Measurements from ENCODE around the gene RHEBL1. TPM values are rescaled to one million over a fixed set of nuclear protein-coding genes. Genes with fewer than 3 reads are reported as not detected.
A peak's percentile ranks its signal among the peaks of the same experiment; 100 is the strongest.

The RHEBL1 gene
- total RNA-seq, 1 experiment from 2014 or later, result 2.5 TPM

DNA sequence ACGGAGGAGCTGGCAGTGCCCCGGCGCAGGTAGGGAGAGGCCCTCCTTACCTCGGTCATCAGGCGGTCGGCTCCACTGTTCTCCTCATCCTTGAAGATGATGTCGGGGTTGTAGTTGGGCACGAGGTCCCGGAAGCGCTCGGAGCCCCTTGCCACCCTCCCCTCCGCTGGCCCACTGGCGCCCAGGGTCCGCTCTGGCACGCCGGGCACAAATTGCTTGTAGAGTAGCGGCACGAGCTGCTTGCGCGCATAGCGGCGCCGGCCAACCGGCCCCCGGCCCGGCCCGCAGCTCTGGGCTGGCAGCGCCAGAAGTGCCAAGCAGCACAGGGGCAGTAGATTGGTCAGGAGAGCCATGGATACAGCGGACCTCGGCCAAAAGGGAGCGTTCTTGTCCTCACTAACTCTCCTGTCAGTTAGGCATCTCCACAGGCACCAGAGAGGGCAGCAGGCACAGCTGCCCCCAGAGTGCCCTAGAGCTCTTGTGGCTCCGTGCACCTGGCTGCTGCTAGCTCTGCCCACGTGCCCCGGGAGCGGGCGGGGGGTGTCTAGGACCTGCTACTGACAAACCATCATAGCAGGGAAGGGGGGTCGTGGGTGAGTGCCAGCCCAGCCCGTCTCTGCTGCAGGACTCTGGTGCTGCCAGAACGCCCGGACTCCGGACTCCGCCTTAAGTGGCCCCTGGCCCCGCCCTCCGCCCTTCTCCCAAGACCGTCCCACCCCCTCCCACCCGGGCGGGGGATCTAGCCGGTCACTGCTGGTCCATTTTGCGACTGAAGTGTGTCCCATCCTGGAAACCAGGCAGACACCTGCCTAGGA, 24.6 kb upstream of the RHEBL1 start, which contains the start of gene DHH:
DHH (minus strand) TSS at position 642 of the 815 bp plus-strand sequence; CDS start at position 353, 289 bp downstream.
- peaks cover 61% of the 10 kb centered on the region for H3K27me3 ChIP-seq (replicated peaks)
- H3K4me1 ChIP-seq (replicated peaks), result peaks cover 24% of the 10 kb centered on the region
- DNase-seq (ENCODE audit: low read depth in 1 of 2, low spot score in 2 of 2), result no peak
- no peak within 1 kb of the TSS for H3K27ac ChIP-seq
- no peak within 1 kb of the TSS for H3K4me3 ChIP-seq
- peaks cover 11% of the 10 kb centered on the region; the same call in 1 of the 2 replicates for H3K36me3 ChIP-seq
- H3K9me3 ChIP-seq (replicated peaks), result no peaks in the 10 kb centered on the region

DNA sequence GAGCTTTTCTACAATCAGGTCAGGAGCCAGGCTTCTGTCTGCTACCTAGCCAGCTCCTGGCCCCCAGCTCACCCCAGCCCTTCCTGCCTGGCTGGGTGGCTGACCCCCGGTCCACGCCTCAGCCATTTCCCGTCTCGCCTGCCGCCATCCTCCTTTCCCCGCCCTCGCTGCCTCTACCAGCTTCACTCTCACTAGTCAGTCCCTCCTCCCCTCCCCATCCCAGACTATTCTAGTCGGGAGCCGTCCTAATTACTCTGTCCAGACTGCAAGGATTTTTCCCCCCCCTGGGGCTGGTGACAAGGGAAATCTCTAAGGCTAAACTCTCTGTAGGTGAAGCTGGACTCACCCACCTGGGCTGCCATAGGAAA, 24.0 kb upstream of the RHEBL1 start:
- H3K27me3 ChIP-seq (replicated peaks), result peaks cover 66% of the 10 kb centered on the region
- H3K4me3 ChIP-seq, result no peak overlapping the region
- peaks cover 24% of the 10 kb centered on the region for H3K4me1 ChIP-seq (replicated peaks)
- no peak overlapping the region for H3K27ac ChIP-seq
- DNase-seq (ENCODE audit: low read depth in 1 of 2, low spot score in 2 of 2), result no peak
- no peaks in the 10 kb centered on the region for H3K9me3 ChIP-seq (replicated peaks)
- peaks cover 11% of the 10 kb centered on the region; the same call in 1 of the 2 replicates for H3K36me3 ChIP-seq

DNA sequence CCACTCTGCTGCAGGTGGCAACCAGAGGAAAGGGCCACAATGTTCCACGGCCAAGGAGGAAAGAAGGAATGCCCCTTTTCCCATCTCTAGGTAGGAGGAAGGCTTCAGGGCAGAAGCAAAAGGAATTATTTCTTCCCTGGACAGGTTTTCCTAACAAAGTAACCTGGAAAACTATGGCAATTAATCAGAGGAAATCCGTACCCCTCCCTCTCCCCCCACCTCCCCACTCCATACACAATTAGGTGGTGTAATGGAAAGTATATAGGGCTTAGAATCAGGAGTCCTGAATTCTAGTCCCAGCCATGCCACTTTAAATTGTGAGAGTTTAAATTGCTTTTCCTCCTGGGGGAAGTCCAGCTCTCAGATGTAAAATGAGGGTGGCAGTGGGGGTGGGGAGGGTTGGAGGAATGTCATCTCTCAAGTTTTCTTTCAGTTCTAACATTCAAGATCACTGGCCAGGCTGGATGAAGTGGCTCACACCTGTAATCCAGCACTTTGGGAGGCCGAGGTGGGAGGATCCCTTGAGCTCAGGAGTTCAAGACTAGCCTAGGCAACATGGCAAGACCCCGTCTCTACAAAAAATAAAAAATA, 23.1 kb upstream of the RHEBL1 start:
- Histone ChIP-seq H3K27me3 (replicated peaks) (peaks cover 71% of the 10 kb centered on the region), H3K4me1 (replicated peaks) (peaks cover 32% of the 10 kb centered on the region), H3K36me3 (peaks cover 11% of the 10 kb centered on the region; the same call in 1 of the 2 replicates), H3K9me3 (replicated peaks) (no peaks in the 10 kb centered on the region), H3K27ac (no peak overlapping the region), H3K4me3 (no peak overlapping the region)
- no peak for DNase-seq (ENCODE audit: low read depth in 1 of 2, low spot score in 2 of 2)

DNA sequence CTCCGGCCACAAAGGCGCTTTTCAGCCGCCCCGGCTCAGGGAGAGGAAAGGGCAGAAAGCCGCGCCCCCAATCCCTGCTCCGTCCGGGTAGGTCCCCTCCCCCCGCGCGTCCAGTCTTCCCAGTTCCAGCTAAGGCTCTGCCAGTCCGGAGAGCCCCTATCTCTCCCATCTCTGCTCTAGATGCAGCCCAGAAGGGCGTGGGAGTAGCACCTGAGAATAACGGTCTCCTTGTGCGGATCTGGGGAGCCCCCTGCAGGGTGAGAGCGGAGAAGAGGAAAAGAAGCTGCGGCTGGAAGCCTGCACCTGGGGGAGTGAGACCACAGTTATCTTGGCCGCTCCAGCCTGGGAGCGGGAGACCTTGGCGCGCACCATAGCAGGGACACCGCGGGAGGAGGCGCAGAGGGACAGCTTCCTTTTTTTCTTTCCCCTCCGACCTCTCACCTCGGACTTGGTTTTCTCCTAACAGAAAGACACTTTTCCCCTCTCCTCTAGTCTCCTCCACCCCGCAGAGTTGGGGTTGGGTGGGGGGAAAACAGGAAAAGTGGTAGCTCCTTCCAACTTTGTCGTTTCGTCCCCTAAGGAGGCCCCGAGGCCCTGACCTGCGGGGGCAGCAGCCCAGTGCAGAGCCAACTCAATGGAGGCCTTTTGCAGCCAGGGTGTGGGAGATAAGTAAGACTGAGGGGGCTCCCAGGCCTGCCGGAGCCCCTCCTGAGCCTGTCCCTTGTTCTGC, 22.5 kb upstream of the RHEBL1 start:
- Histone ChIP-seq H3K27ac (no peak overlapping the region), H3K9me3 (replicated peaks) (no peaks in the 10 kb centered on the region), H3K4me3 (no peak overlapping the region), H3K4me1 (replicated peaks) (peaks cover 33% of the 10 kb centered on the region), H3K27me3 (replicated peaks) (peaks cover 71% of the 10 kb centered on the region), H3K36me3 (peaks cover 5% of the 10 kb centered on the region; the same call in 1 of the 2 replicates)
- DNase-seq (ENCODE audit: low read depth in 1 of 2, low spot score in 2 of 2), result peak; percentile 22 to 50

DNA sequence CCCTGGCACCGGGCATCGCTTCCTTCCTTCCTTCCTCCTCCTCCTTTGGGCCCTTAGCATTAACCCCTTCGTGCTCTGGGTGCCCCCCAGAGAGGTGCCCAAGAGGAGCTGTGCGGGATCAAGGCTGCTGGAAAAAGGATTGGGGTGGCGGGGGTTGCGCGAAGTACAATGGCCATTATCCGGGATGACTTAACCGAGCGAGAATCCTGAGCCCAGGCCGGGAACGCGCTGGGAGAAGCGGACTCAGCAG, 22.0 kb upstream of the RHEBL1 start:
- DNase-seq (ENCODE audit: low read depth in 1 of 2, low spot score in 2 of 2), result no peak
- H3K4me1 ChIP-seq (replicated peaks), result peaks cover 33% of the 10 kb centered on the region
- no peak overlapping the region for H3K4me3 ChIP-seq
- H3K9me3 ChIP-seq (replicated peaks), result no peaks in the 10 kb centered on the region
- H3K27me3 ChIP-seq (replicated peaks), result peaks cover 71% of the 10 kb centered on the region
- no peaks in the 10 kb centered on the region; the same call in 1 of the 2 replicates for H3K36me3 ChIP-seq
- no peak overlapping the region for H3K27ac ChIP-seq

DNA sequence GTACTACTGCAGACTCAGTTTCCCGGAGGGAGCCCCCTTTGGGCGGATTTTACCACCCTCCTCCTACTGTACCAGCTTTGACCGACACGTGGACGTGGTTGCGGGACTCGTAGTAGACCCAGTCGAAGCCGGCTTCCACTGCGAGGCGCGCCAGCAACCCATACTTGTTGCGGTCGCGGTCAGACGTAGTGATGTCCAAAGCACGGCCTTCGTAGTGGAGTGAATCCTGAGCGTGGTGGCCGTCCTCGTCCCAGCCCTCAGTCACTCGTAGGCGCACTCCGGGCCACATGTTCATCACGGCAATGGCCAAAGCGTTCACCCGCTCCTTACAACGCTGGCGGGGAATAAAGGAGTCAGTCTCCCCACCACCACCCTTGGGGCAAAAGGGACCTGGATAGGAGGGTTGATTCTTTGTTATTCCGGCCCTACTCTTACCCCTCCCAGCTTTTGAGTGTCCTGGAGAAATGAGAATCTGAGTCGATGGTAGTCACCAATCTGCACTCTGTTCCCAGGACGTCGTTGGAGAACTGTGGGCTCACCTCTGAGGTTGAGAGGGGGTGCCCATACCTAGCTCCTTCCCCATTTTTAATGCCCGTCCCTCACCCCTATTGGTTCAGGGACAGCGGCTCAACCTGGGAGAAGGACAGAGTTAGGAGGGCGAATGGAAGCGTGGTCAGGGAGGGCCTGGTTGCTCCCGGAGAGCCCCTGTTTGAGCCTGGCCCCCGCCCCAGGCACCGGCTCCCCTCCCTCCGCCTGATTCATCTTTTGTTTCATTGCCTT, 21.5 kb upstream of the RHEBL1 start:
- Histone ChIP-seq H3K9me3 (replicated peaks) (no peaks in the 10 kb centered on the region), H3K4me1 (replicated peaks) (peaks cover 33% of the 10 kb centered on the region), H3K27me3 (replicated peaks) (peaks cover 71% of the 10 kb centered on the region), H3K4me3 (no peak overlapping the region), H3K36me3 (no peaks in the 10 kb centered on the region), H3K27ac (no peak overlapping the region)
- DNase-seq (ENCODE audit: low read depth in 1 of 2, low spot score in 2 of 2), result no peak

DNA sequence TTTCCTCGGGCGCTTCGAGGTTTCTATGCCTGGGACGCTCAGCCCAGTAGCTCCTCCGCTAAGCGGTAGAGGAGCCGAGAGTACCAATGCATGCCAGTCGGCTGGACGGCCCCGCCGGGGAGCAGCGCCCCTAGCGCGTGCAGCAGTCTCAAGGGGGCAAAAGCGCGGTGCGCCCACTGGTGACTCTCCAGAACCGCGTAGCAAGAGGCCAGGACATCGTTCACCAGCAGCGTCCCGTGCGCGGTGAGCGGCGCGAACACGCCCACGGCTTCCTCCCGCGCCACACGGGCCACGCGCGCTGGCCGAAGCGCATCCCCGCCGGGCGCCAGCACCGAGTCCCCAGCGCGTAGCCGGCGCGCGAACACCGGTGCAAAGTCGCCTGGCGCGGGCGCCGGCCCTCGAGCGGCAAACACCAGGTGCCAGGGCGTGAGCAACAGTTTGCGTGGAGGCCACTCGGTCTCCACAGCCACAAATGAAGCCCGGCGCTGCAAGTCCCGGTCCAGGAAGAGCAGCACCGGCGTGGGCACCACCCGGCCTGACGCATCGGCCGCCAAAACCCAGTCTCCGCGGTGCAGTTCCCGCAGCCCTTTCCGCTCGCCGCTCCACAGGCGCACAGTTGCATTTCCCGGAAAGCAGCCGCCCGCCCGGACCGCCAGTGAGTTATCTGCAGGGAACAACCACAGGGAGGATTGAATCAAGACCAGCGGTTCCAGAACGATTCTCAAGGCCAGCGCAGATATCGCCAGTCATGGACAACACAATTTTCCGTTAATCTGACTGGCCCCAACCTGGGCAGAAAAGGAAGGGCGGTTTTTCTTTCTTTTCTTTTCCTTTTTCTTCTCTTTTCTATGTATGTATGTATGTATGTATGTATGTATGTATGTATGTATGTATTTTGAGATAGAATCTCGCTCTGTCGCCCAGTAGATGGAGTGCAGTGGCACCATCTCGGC, 20.3 kb upstream of the RHEBL1 start:
- Histone ChIP-seq H3K4me3 (peak overlapping the region; percentile 23), H3K27ac (no peak overlapping the region), H3K4me1 (replicated peaks) (peaks cover 33% of the 10 kb centered on the region), H3K9me3 (replicated peaks) (no peaks in the 10 kb centered on the region), H3K36me3 (no peaks in the 10 kb centered on the region), H3K27me3 (replicated peaks) (peaks cover 65% of the 10 kb centered on the region)
- peak; percentile 33 to 57 for DNase-seq (ENCODE audit: low read depth in 1 of 2, low spot score in 2 of 2)

DNA sequence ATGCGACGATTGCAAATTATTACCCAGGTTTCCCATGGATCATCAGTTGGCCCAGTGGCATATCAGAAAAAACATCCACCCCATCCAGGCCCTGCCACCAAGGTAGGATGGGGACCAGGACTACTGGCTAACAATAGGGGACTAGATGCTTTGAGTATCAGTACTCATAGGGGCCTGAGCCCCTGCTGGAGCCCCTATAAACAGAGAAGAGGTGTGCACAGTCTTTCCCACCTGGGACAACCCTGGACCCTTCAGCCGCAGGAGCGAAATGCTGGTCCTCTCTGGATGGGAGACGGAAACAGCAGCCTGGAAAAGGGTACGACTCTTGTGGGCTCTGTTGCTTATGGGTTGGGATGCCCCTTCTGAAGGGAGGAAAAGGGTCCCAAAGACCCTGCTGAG, 19.2 kb upstream of the RHEBL1 start:
- Histone ChIP-seq H3K36me3 (no peaks in the 10 kb centered on the region), H3K27me3 (replicated peaks) (peaks cover 54% of the 10 kb centered on the region), H3K4me1 (replicated peaks) (peaks cover 26% of the 10 kb centered on the region), H3K27ac (no peak overlapping the region), H3K4me3 (no peak overlapping the region), H3K9me3 (replicated peaks) (no peaks in the 10 kb centered on the region)
- DNase-seq (ENCODE audit: low read depth in 1 of 2, low spot score in 2 of 2), result no peak

DNA sequence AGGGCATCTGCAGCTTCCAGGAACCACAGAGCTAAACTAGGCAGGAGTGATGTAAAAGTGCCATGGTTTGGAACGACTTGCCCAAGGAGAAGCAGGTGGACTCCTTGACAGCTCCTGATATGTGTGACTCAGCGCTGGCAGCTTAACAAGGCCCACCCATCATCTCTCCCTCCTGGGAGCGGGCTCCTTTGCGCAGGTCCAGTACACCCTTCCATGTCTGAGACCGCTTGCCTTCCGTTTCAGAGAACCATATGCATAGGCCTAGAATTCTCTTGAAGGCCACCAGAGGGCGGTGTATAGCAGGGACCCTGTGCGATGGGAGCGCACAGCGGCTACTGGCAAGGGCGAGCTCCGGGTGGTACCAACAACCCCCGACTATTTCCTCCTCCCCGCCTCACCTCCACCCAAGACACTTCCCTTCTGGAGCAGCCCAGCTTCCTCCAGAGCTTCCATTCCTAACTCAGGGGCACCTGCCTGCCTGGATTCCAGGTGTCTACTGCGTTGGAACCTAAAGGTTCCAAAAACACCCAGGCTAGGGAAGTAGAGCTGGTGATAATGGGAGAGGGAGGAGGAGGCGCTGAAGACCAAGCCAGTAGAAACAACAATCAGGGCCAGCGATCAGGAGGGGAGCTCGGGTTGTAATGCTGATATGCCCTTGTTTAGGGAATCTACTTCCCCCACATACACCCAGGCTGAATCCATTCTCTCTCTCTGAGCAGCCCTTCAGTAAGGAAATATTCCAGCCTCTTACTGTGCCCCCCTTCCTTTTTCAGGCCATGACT, 18.6 kb upstream of the RHEBL1 start:
- H3K4me1 ChIP-seq (replicated peaks), result peaks cover 26% of the 10 kb centered on the region
- peaks cover 48% of the 10 kb centered on the region for H3K27me3 ChIP-seq (replicated peaks)
- H3K27ac ChIP-seq, result no peak overlapping the region
- peak; percentile 79 to 91 for DNase-seq (ENCODE audit: low read depth in 1 of 2, low spot score in 2 of 2)
- H3K36me3 ChIP-seq, result no peaks in the 10 kb centered on the region
- no peak overlapping the region for H3K4me3 ChIP-seq
- H3K9me3 ChIP-seq (replicated peaks), result no peaks in the 10 kb centered on the region

DNA sequence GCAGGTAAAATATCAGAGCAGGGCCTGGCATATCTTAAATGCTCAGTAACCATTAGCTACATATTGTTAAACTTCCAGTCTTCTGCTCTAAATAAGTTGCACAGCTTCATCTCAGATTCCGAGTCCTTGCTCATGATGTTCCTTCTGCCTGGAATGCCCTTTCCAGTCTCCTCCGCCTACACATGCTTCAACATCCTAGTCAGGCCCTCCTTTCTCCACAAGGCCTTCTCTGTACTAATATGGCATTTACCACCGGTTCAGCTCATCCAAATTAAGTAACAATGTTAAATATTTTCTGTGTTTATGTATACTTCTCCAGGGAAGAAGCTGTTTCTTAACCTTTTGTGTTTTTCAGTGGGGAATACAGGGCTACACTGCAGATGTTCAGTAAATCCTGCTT, 16.3 kb upstream of the RHEBL1 start:
- Histone ChIP-seq H3K9me3 (replicated peaks) (no peaks in the 10 kb centered on the region), H3K36me3 (no peaks in the 10 kb centered on the region), H3K27me3 (replicated peaks) (peaks cover 25% of the 10 kb centered on the region), H3K27ac (no peak overlapping the region), H3K4me3 (no peak overlapping the region), H3K4me1 (replicated peaks) (peaks cover 17% of the 10 kb centered on the region)
- no peak for DNase-seq (ENCODE audit: low read depth in 1 of 2, low spot score in 2 of 2)

DNA sequence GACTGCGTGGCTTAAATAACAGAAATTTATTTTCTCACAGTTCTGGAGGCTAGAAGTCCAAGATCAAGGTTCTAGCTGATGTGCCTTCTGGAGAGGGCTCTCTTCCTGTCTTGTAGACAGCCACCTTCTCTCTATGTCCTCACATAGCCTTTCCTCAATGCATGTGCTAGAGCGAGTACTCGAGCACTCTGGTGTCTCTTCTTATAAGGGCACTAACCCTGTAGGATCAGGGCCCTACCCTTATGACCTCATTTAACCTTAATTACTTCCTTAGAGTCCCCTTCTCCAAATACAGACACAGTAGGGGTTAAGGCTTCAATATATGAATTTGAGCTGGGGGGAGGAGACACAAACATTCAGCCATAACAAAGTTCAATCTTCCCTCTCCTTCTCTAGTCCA, 14.7 kb upstream of the RHEBL1 start:
- H3K9me3 ChIP-seq (replicated peaks), result no peaks in the 10 kb centered on the region

DNA sequence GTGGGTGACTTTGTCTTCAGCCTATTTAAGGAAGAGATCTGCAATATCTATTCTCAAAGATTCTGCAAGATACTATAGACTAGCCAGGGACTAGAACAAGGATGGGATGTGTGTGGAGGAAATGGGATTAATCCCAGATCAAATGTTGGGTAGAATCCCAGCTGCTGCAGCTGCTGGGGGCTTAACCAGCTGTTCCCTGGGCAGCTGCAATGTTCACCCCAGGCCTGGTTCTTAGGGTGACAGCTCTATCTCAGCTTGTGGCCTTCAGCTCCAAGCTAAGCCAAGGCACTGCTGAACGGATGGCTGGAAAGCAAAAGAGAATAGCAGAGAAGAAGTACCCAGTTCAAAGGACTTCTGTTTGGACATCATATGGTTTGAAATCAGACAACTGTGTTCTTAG, 10.0 kb upstream of the RHEBL1 start:
- no peaks in the 10 kb centered on the region for H3K27me3 ChIP-seq (replicated peaks)
- H3K9me3 ChIP-seq (replicated peaks), result no peaks in the 10 kb centered on the region
- no peaks in the 10 kb centered on the region for H3K36me3 ChIP-seq
- no peak overlapping the region for H3K27ac ChIP-seq
- no peaks in the 10 kb centered on the region for H3K4me1 ChIP-seq (replicated peaks)
- H3K4me3 ChIP-seq, result no peak overlapping the region
- DNase-seq (ENCODE audit: low read depth in 1 of 2, low spot score in 2 of 2), result no peak

More for the DNA sequence above, 14.7 kb upstream of the RHEBL1 start:
- Histone ChIP-seq H3K4me3 (no peak overlapping the region), H3K36me3 (no peaks in the 10 kb centered on the region), H3K27ac (no peak overlapping the region), H3K4me1 (replicated peaks) (peaks cover 9% of the 10 kb centered on the region), H3K27me3 (replicated peaks) (peaks cover 11% of the 10 kb centered on the region)
- no peak for DNase-seq (ENCODE audit: low read depth in 1 of 2, low spot score in 2 of 2)
